KOPT-K1 (cell line): ENCODE measurements around the gene KIAA1755.
"Not testable (repeated sequence)": the region's sequence is repeated elsewhere in the genome, so short reads cannot be mapped to it uniquely, and the experiment has no call there.

Source experiments
- H3K27ac ChIP-seq: fragments of 200-600 bp; sonication (generic); 2 replicates; pipeline ENCODE4 v1.5.1; 2016; ENCODE audit warnings: antibody characterized with exemption, mild to moderate bottlenecking, low read depth, low read length; ENCODE audit not compliant: poor library complexity, severe bottlenecking
- H3K36me3 ChIP-seq: fragments of 200-600 bp; sonication (generic); 2 replicates; pipeline ENCODE4 v1.5.1; 2017; ENCODE audit warnings: antibody characterized with exemption, mild to moderate bottlenecking, low read length, moderate library complexity; ENCODE audit not compliant: insufficient read depth
- H3K9me3 ChIP-seq: fragments of 200-600 bp; sonication (generic); 2 replicates; pipeline ENCODE4 v1.5.1; 2017; ENCODE audit warnings: antibody characterized with exemption, low read length, mild to moderate bottlenecking; ENCODE audit not compliant: insufficient read depth, poor library complexity, severe bottlenecking

KIAA1755 gene

DNA sequence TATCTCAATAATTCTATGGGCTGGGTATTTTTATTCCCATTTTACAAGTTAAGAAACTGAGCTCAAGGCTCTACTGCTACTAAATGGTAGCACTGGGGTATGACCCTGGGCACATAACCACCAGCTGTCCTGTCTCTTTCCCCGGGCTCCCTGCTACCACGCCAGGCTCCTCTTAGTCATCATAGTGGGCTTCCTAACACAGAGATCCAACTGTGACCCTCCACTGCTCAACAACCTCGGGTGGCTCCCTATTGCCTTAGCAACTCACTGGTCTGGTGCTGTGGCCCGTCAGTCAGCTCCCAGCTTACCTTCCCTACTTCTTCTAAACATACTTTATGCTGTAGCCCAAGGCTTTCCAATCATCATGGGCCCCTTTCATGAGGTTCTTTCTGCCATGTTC lies 4.5 kb downstream of the KIAA1755 start:
- Histone ChIP-seq H3K9me3 (no peaks in the 10 kb centered on the region), H3K36me3 (no peaks in the 10 kb centered on the region), H3K27ac (no peak overlapping the region)

DNA sequence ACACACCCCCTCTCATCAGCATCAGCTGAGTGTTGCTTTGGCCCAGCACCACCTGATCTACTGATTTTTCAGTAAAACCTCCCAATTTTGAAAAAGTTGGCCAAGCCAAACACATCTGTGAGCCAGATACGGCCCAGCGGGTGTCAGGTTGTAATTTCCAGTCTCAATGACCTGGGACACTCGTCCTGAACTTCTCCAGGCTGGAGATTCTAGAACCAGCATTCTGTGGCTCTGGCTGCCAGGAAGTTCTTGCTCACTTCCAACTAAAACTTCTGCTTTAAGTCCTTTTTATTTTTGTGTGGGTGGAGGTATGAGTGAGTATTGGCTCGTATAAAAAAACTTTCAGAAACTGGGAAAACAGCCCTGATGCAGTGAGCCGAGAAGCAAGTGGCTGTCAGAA lies 5.1 kb downstream of the KIAA1755 start:
- Histone ChIP-seq H3K27ac (no peak overlapping the region), H3K9me3 (no peaks in the 10 kb centered on the region), H3K36me3 (no peaks in the 10 kb centered on the region)

GRCh38 chr20:38254621-38255020 lies 5.9 kb downstream of the KIAA1755 start:
- not testable (repeated sequence) for H3K27ac ChIP-seq, H3K9me3 ChIP-seq, H3K36me3 ChIP-seq

GRCh38 chr20:38253571-38253970 lies 7.0 kb downstream of the KIAA1755 start:
- H3K27ac ChIP-seq, result no peak overlapping the region
- H3K9me3 ChIP-seq, result no peaks in the 10 kb centered on the region
- no peaks in the 10 kb centered on the region for H3K36me3 ChIP-seq

DNA sequence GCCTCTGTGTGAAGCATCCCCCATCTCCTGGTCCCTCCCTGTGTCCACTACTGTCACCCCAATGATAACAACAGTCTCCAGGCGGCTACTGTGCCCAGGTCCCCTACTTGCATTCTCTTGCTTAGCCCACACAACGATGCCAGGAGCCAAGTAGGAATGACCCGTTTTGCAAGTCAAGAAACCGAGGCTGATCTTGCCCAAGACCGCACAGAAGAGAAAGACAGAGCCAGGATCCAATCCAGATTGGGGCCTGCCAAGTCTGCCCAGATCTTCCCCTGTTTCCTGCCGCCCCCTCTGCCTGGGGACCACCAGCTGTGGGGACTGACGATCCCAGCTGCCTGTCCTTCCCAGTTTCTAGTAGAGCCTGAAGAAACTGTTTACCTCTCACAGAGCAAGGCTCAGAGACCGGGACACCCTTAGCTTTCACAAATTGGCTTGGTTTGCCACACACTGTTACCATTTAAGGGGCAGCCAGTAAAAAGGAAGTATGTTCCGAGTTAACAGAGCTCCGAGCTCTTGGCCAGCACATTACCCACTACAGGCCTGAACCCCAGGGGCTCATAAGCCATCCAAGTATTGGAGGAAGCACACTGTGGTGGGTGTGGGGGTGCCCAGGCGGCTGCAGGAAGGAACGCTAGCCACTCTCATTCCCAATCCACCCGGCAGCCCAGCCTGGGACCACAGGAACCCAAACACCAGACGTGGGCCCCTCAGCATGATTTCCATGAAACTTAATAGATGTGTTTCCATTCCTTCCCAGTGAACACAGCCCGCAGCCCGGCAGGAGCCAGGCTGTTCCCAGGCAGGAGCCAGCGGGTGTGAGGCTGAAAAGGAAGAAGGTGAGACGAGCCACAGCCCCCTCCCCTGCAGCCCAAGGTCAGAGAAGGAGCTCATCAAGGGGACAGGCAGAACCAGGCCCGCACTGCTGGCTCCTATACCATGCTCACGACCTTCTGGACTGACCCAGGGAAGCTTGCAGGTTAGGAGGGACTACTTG lies 7.9 kb downstream of the KIAA1755 start:
- H3K9me3 ChIP-seq, result no peaks in the 10 kb centered on the region
- no peaks in the 10 kb centered on the region for H3K36me3 ChIP-seq
- H3K27ac ChIP-seq, result no peak overlapping the region

- H3K36me3 ChIP-seq, H3K9me3 ChIP-seq, H3K27ac ChIP-seq: not testable (repeated sequence)
These were observed 9.1 kb downstream of the KIAA1755 start for GRCh38 chr20:38251441-38251840.

DNA sequence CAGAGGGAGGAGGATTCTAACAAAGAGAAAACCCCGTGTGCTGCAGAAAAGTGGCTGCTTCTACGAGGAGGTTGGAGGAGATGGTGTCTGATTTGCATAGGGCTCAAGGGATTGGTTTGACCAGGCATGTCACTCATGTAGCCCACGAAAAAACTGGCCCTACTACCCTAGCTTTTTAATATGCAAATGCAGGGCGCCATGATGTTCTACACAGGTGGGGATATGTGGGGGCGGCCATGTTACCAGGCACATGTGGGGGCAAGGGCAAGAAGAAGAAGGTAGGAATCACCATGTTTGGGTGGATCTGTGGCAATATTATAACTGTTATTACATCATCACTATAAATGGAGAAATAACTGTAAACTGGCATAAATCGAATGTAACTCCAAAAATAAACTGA lies 9.9 kb downstream of the KIAA1755 start:
- Histone ChIP-seq H3K9me3 (peaks cover 9% of the 10 kb centered on the region), H3K27ac (no peak overlapping the region), H3K36me3 (no peaks in the 10 kb centered on the region)

GRCh38 chr20:38249536-38250310 lies 10.8 kb downstream of the KIAA1755 start:
- Histone ChIP-seq H3K36me3 (no peaks in the 10 kb centered on the region), H3K27ac (no peak overlapping the region), H3K9me3 (peaks cover 9% of the 10 kb centered on the region)

GRCh38 chr20:38248133-38248532 lies 12.4 kb downstream of the KIAA1755 start:
- no peaks in the 10 kb centered on the region for H3K36me3 ChIP-seq
- no peak overlapping the region for H3K27ac ChIP-seq
- H3K9me3 ChIP-seq, result peaks cover 24% of the 10 kb centered on the region

- not testable (repeated sequence) for H3K36me3 ChIP-seq, H3K27ac ChIP-seq
- peaks cover 28% of the 10 kb centered on the region for H3K9me3 ChIP-seq
These were observed 12.8 kb downstream of the KIAA1755 start for GRCh38 chr20:38247725-38248124.

DNA sequence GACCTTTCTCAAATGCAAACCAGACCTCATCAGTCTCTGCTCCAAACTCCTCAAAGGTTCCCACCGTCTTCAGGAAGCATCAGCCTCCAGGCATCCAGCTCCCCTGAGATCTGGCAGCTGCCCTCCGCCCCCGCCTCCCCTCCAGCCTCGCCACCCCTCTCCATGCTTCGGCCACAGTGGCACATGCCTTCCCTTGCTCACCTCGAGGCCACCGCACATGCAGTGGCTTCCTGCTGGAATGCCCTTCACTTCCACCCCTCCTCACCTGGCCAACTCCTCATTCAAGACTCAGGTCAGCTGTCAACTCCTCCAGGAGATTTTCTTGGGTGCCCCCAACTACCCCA lies 13.4 kb downstream of the KIAA1755 start:
- no peak overlapping the region for H3K27ac ChIP-seq

GRCh38 chr20:38246357-38247165 lies 14.0 kb downstream of the KIAA1755 start:
- Histone ChIP-seq H3K9me3 (peaks cover 39% of the 10 kb centered on the region), H3K36me3 (no peaks in the 10 kb centered on the region), H3K27ac (no peak overlapping the region)

More for the DNA sequence above, 13.4 kb downstream of the KIAA1755 start:
- Histone ChIP-seq H3K36me3 (no peaks in the 10 kb centered on the region), H3K9me3 (peaks cover 34% of the 10 kb centered on the region)

DNA sequence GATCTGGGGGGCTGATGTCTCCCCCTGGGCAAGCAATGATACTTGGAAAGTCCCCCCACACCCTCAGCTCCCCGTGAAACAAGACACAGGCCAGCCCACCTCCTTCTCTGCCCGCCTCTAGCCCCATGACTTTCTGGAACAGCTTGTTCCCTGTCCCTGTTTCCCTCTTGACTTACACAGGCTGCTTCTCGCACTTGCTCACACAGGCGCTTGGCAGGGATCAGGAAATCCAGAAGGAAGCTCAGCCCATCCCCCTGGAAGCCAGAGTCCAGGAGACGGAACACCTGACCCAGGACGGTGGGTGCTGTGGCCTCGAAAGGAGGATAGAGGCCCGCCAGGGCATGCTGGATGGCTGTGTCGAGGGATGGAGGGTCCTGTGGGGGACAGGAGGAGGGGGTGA lies 14.8 kb downstream of the KIAA1755 start:
- H3K9me3 ChIP-seq, result peaks cover 47% of the 10 kb centered on the region
- H3K27ac ChIP-seq, result no peak overlapping the region
- no peaks in the 10 kb centered on the region for H3K36me3 ChIP-seq

- Histone ChIP-seq H3K9me3 (peaks cover 56% of the 10 kb centered on the region), H3K27ac (no peak overlapping the region), H3K36me3 (no peaks in the 10 kb centered on the region)
These were observed 16.9 kb downstream of the KIAA1755 start for GRCh38 chr20:38243709-38244020.
